Cardiac muscle cell (in vitro differentiated cells and primary cell): ENCODE measurements around the gene FOSL2. TPM values are rescaled to one million over a fixed set of nuclear protein-coding genes. Genes with fewer than 3 reads are reported as not detected.
A peak's percentile ranks its signal among the peaks of the same experiment; 100 is the strongest.

Experiments
- DNase-seq, 2 donors: peaks; one replicate each; pipeline versions ENCODE4 v3.0.0 to v3.0.0-alpha.2; 2010 to 2017; ENCODE audit warnings: low read depth in 1 of 2, low spot score in 1 of 2
- H3K27ac ChIP-seq: fragments of 200-600 bp; sonication (generic); 2 replicates; pipeline ENCODE4 v1.5.1; 2016
- H3K27me3 ChIP-seq: fragments of 200-600 bp; sonication (generic); 2 replicates; pipeline ENCODE4 v1.6.0; 2016; ENCODE audit warnings: control low read depth
- H3K36me3 ChIP-seq: fragments of 200-600 bp; sonication (generic); 2 replicates; pipeline ENCODE4 v1.5.1; 2016; ENCODE audit warnings: control low read depth
- H3K4me1 ChIP-seq: fragments of 200-600 bp; sonication (generic); 2 replicates; pipeline ENCODE4 v1.8.1; 2017; ENCODE audit warnings: low read depth, mild to moderate bottlenecking, mixed run types
- H3K4me3 ChIP-seq: fragments of 200-600 bp; sonication (generic); 2 replicates; pipeline ENCODE4 v1.5.1; 2016; ENCODE audit warnings: mild to moderate bottlenecking
- H3K9me3 ChIP-seq: fragments of 200-600 bp; sonication (generic); 2 replicates; pipeline ENCODE4 v1.5.1; 2017; ENCODE audit warnings: low read depth, mild to moderate bottlenecking, control low read depth
- CTCF ChIP-seq: IDR thresholded peaks from 2 replicates; pipeline ENCODE4 v1.5.1; 2012; ENCODE audit warnings: low read depth, mild to moderate bottlenecking, low read length
- polyA plus RNA-seq: library from polyadenylated mRNA; unstranded; fragments of >200 nt; fragmentation: Nextera tagmentation; extraction: Ambion mirVana; gene quantifications from 2 replicates; pipeline ENCODE4 v1.2.1, GENCODE V29; 2016
- total RNA-seq: library from RNA; depleted of rRNA; stranded (reverse); fragments of >200 nt; gene quantifications from 2 replicates; pipeline ENCODE4 v1.2.3, GENCODE V29; 2016

The FOSL2 gene
- total and polyA plus RNA-seq, 2 experiments from 2014 or later = 2.0 to 3.5 TPM

- peak overlapping the region; percentile 88 for H3K27ac ChIP-seq
- TF ChIP-seq CTCF = no peak
These were observed 40.0 kb upstream of the FOSL2 start for GRCh38 chr2:28352610-28353195.

DNA sequence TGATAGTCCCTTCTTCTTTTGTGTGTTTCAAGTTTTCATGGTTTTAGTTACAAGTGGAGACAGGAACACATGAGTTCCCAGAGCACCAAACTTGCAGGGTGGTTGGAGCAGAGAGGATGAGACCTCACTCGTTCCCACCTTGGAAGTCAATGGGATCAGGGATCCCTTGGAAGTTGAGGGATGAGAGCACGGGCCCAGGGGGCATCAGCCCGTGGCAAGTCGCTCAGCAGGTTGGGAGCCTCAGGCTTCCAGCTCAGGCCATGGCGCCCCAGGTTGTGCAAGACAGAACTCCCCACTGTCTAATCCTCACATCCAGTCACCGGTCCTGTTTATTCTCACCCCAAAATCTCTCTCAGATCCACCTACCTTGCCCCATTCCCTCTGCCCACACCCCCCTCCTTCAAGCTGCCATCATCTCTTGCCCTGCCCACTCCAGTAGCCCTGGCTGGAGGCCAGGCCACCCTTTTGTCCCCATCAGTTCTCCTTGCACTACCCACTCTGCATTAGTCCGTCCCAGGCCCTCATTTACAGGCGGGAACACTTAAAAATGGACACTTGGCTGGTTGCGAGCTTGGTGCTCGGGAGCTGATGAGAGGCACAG, 37.6 kb upstream of the FOSL2 start:
- H3K27me3 ChIP-seq = no peaks in the 10 kb centered on the region
- TF ChIP-seq CTCF = no peak
- no peaks in the 10 kb centered on the region for H3K36me3 ChIP-seq
- DNase-seq = no peak
- peak overlapping the region; percentile 93 for H3K27ac ChIP-seq
- peaks cover 39% of the 10 kb centered on the region for H3K4me1 ChIP-seq
- H3K9me3 ChIP-seq = no peaks in the 10 kb centered on the region
- H3K4me3 ChIP-seq = no peak overlapping the region

More at GRCh38 chr2:28352610-28353195, 40.0 kb upstream of the FOSL2 start:
- Histone ChIP-seq H3K4me3 (no peak overlapping the region), H3K36me3 (no peaks in the 10 kb centered on the region), H3K9me3 (no peaks in the 10 kb centered on the region), H3K27me3 (no peaks in the 10 kb centered on the region), H3K4me1 (peaks cover 39% of the 10 kb centered on the region)
- no peak for DNase-seq

DNA sequence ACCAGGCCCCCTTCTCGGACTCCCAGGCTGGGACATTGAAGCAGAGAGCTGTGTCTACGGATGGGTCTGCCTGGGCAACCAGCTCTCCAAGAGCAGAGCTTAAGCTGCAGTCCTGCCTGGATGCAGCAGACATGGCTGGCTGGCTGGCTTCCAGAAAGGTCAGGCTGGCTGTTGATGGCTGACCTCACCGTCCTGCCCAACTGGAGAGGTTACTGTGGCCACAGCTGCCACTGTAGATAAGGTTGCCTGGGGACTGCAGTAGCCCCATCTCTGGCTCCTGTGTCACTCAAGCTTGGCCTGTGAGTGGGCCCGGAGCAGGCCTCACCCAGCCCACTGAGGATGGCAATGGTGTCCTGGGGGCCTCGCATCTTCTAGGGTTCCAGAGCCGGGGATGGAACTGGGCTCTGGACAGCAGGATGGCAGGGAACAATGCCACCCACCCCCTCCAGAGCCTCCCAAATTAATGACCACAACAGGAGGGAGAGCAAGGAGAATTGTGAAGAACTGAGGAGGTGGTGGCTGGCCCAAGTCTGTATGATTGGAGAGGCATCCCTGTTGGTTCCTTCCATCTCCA, 37.0 kb upstream of the FOSL2 start:
- peak overlapping the region; percentile 93 for H3K27ac ChIP-seq
- H3K4me1 ChIP-seq = peaks cover 39% of the 10 kb centered on the region
- H3K27me3 ChIP-seq = no peaks in the 10 kb centered on the region
- H3K4me3 ChIP-seq = no peak overlapping the region
- no peaks in the 10 kb centered on the region for H3K36me3 ChIP-seq
- DNase-seq = peak; percentile 39 to 93
- H3K9me3 ChIP-seq = no peaks in the 10 kb centered on the region
- TF ChIP-seq CTCF = no peak

GRCh38 chr2:28356095-28356911, 36.4 kb upstream of the FOSL2 start:
- peaks cover 39% of the 10 kb centered on the region for H3K4me1 ChIP-seq
- TF ChIP-seq CTCF = no peak
- H3K27me3 ChIP-seq = no peaks in the 10 kb centered on the region
- peak overlapping the region; percentile 93 for H3K27ac ChIP-seq
- peak; percentile 59 to 90 for DNase-seq
- H3K9me3 ChIP-seq = no peaks in the 10 kb centered on the region
- H3K4me3 ChIP-seq = no peak overlapping the region
- H3K36me3 ChIP-seq = no peaks in the 10 kb centered on the region

GRCh38 chr2:28357055-28357454, 35.6 kb upstream of the FOSL2 start:
- TF ChIP-seq CTCF = no peak
- H3K27ac ChIP-seq = peak overlapping the region; percentile 93
- H3K4me1 ChIP-seq = peaks cover 33% of the 10 kb centered on the region
- H3K27me3 ChIP-seq = no peaks in the 10 kb centered on the region
- H3K9me3 ChIP-seq = no peaks in the 10 kb centered on the region
- H3K36me3 ChIP-seq = no peaks in the 10 kb centered on the region
- DNase-seq = no peak
- H3K4me3 ChIP-seq = no peak overlapping the region
